ENCODE data around the gene ZNF599.
"Not testable (repeated sequence)": the region's sequence is repeated elsewhere in the genome, so short reads cannot be mapped to it uniquely, and the experiment has no call there.

Gene ZNF599

DNA sequence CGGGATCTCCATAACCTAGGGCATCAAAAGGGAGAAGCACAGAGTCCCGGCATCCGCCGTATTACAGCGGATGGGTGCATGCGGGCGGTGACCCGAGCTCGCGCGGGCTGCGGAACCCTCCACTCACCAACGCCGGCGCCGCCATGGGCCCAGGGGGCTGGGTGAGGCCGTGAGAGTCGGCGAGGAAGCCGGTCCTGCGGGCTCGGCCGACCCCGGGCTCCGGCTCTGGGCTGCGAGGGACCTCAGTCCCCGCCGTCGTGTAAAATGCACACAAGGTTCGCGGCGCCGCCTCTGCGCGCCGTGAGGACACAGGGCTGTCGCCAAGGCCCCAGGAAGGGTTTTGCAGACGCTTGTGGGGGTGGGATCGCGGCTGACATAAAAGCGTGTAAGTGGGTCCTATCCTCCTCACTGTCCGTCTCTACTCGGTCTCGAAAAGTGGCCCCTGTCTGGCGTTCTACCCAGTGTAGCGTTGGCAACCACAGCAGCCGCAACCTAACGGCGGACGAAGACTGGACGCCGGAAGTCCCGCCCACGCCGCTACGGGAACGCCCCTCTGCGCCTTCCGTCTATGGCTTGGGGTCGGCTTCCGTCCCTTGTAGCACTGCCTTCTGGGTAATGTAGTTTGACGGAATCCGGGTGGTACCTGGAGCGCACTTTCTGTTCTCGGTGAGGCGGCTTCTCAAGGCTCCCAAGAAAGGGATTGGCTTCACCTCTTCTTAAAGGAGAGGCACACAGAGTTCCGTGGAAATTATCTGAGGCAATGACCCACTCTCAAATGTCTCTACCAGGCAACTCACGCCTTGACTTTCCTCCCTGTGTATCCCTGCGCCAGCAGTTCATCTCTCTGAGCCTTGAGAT, at the start of gene ZNF599:
TSS of gene ZNF599 (minus strand) at position 519 of the 858 bp plus-strand sequence. CDS start at position 145, 374 bp downstream.
- Mint-ChIP-seq H3K4me1 (peaks cover 15% of the 10 kb centered on the region), H3K36me3 (peaks cover 20% of the 10 kb centered on the region), H3K4me3 (peak within 1 kb of the TSS; percentile 85), H3K27ac (peak within 1 kb of the TSS; percentile 61), H3K27me3 (no peaks in the 10 kb centered on the region), H3K9me3 (peaks cover 5% of the 10 kb centered on the region)
- peak; percentile 99 for ATAC-seq

- Mint-ChIP-seq H3K27me3 (no peaks in the 10 kb centered on the region), H3K4me3 (no peak overlapping the region), H3K36me3 (peaks cover 37% of the 10 kb centered on the region), H3K4me1 (peaks cover 4% of the 10 kb centered on the region), H3K9me3 (peaks cover 12% of the 10 kb centered on the region), H3K27ac (no peak overlapping the region)
- no peak for ATAC-seq
Observed at GRCh38 chr19:34818270-34818669, 45.3 kb upstream of the ZNF599 start.

DNA sequence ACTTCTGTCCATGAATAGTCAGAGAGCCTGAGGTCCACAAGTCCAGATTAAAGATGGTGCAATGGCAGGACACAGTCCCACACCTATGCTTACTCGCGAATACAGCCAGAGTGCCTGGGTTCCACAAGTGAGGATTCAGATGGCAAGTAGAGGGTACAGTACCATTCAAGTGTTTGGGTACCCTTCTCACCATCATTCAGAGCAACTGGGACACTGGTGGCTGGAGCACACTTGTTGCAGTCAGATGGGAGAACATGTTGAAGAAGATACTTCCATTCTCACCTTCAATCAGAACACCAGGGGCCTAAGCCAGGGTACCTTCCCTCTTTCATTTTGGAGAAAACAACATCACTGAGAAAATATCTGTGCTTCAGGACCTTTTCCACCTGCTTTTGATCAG, 43.7 kb upstream of the ZNF599 start:
- ATAC-seq: no peak
- Mint-ChIP-seq H3K27me3 (no peaks in the 10 kb centered on the region), H3K4me3 (no peak overlapping the region), H3K27ac (no peak overlapping the region), H3K36me3 (peaks cover 37% of the 10 kb centered on the region), H3K4me1 (peaks cover 9% of the 10 kb centered on the region), H3K9me3 (peaks cover 11% of the 10 kb centered on the region)

DNA sequence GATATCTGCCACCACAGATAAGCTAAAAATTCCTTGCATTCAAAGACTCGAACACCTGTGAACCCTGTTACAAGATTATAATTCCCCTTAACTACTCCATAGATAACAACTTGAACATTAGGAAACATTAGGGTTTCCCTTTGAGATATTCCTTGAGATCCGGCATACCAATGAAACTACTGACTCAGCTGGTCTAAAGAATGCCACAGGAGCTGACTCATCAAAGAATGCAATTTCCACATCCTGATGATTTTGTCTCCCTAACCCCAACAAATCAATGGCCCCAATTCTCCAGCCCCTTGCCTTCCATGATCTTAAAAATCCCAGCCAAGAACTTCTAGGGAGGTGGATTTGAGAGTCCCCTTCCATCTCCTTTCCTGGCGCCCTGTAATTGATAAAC, 35.6 kb upstream of the ZNF599 start:
- Mint-ChIP-seq H3K27ac (no peak overlapping the region), H3K36me3 (peaks cover 8% of the 10 kb centered on the region)
- ATAC-seq: no peak

DNA sequence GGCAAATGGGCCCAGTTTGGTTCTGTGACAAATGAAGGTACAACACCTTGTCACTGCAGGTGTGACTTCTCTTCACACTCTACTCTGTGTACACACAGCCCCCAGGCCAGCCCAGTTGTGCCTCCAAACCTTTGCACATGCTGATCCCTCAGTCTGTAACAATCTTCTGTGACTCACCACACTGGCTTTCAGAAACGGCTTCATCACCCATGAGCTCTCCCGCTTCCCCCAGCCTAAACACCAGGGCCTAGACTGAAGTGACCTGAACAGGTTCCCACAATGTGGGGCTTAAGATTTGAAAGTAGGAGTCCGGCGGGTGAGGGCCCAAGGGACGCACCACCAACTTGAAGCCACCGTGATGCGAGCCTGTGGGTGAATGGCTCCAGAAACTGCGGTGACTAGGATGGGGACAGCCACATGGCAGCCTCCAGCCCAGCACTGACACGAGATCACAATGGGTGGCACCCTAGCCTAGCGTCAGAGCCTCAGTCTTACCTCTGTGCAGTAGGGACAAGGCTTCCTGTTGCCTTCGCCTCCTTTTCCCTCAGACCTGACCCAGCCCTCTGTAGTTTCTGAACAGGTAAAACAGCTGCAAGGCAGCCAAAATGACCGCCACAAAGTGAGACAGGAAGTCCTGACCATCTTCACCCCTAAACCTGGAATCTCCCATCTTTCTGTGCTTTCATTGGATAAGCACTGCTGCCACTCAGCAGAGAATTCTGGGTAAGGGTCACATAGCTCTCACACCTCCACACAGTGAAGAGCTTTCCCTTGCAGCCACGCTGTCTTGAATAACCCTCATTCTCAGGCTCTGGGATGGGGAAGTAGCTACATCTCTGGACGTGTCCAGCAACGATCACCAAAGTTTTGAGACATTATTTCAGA, 34.2 kb upstream of the ZNF599 start:
- Mint-ChIP-seq H3K27me3 (no peaks in the 10 kb centered on the region), H3K4me3 (no peak overlapping the region), H3K9me3 (peaks cover 19% of the 10 kb centered on the region), H3K4me1 (peaks cover 7% of the 10 kb centered on the region), H3K27ac (no peak overlapping the region), H3K36me3 (peaks cover 10% of the 10 kb centered on the region)
- ATAC-seq: no peak

More for the DNA sequence above, 35.6 kb upstream of the ZNF599 start:
- Mint-ChIP-seq H3K27me3 (no peaks in the 10 kb centered on the region), H3K4me3 (no peak overlapping the region), H3K4me1 (peaks cover 14% of the 10 kb centered on the region), H3K9me3 (peaks cover 17% of the 10 kb centered on the region)

DNA sequence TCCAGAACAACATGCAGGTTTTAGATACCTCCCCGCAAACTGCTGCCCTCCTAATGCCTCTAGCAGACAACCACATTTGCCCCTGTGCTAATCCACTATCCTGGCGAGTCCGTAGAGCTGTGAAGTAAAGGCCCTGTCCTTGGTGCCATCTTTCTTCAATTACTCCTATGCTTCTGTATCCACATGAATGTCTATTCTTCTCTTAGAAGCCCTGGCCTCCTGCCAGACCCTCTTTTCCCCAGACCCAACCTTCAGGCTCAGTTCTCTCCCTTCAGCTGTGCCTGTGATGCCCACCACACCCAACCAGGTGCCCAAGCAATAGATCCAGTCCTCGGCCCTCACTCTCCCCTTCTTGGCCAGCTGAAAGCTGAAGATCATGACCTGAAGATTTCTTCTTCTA, 31.1 kb upstream of the ZNF599 start:
- no peaks in the 10 kb centered on the region for H3K27me3 Mint-ChIP-seq
- no peaks in the 10 kb centered on the region for H3K4me1 Mint-ChIP-seq
- H3K9me3 Mint-ChIP-seq: peaks cover 20% of the 10 kb centered on the region
- H3K36me3 Mint-ChIP-seq: peaks cover 11% of the 10 kb centered on the region
- no peak for ATAC-seq
- no peak overlapping the region for H3K27ac Mint-ChIP-seq
- no peak overlapping the region for H3K4me3 Mint-ChIP-seq

- Mint-ChIP-seq H3K4me1 (peaks cover 12% of the 10 kb centered on the region), H3K9me3 (peaks cover 10% of the 10 kb centered on the region)
- not testable (repeated sequence) for ATAC-seq, H3K4me3 Mint-ChIP-seq, H3K36me3 Mint-ChIP-seq, H3K27ac Mint-ChIP-seq, H3K27me3 Mint-ChIP-seq
Observed at GRCh38 chr19:34796953-34797352, 23.9 kb upstream of the ZNF599 start.

DNA sequence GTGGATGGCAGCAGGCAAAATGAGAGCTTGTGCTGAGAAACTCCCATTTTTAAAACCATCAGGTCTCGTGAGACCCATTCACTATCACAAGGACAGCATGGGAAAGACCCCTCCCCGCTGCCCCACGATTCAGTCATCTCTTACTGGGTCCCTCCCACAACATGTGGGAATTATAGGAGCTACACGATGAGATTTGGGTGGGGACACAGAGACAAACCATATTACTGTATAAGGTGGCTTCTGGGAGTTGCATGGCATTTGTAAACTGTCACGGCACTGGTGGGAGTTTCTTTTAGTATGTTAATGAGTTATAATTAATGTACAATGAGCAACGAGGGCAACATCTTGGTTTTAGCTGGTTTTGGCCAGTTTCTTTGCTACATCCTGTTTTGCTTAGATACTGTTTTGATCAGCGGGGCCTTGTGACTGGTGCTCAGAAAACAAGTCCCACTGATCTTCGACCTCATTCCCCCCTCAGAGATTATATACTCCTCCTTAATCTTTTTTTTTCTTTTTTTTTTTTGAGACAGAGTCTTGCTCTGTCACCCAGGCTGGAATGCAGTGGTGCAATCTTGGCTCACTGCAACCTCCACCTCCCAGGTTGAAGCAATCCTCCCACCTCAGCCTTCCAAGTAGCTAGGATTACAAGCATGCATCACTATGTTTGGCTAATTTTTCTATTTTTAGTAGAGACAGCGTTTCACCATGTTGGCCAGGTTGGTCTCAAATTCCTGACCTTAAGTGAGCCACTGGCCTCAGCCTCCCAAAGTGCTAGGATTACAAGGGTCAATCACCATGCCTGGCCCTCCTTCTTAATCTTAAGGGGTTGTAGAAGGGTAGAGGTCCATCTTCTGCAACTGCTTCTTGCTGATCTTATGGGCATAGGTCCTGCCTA, 21.3 kb upstream of the ZNF599 start:
- H3K36me3 Mint-ChIP-seq: no peaks in the 10 kb centered on the region
- H3K4me3 Mint-ChIP-seq: no peak overlapping the region
- ATAC-seq: no peak
- H3K27me3 Mint-ChIP-seq: peaks cover 8% of the 10 kb centered on the region
- H3K4me1 Mint-ChIP-seq: peaks cover 12% of the 10 kb centered on the region
- peaks cover 7% of the 10 kb centered on the region for H3K9me3 Mint-ChIP-seq
- H3K27ac Mint-ChIP-seq: peak overlapping the region; percentile 20

GRCh38 chr19:34793565-34793964, 20.6 kb upstream of the ZNF599 start:
- ATAC-seq: no peak
- no peak overlapping the region for H3K4me3 Mint-ChIP-seq

GRCh38 chr19:34788074-34788473, 15.1 kb upstream of the ZNF599 start:
- Mint-ChIP-seq H3K36me3 (no peaks in the 10 kb centered on the region), H3K9me3 (peaks cover 8% of the 10 kb centered on the region), H3K27ac (no peak overlapping the region), H3K4me1 (peaks cover 3% of the 10 kb centered on the region), H3K27me3 (peaks cover 8% of the 10 kb centered on the region), H3K4me3 (no peak overlapping the region)
- ATAC-seq: no peak

More at GRCh38 chr19:34793565-34793964, 20.6 kb upstream of the ZNF599 start:
- Mint-ChIP-seq H3K36me3 (no peaks in the 10 kb centered on the region), H3K4me1 (peaks cover 12% of the 10 kb centered on the region), H3K9me3 (peaks cover 7% of the 10 kb centered on the region), H3K27ac (peak overlapping the region; percentile 20), H3K27me3 (peaks cover 8% of the 10 kb centered on the region)

DNA sequence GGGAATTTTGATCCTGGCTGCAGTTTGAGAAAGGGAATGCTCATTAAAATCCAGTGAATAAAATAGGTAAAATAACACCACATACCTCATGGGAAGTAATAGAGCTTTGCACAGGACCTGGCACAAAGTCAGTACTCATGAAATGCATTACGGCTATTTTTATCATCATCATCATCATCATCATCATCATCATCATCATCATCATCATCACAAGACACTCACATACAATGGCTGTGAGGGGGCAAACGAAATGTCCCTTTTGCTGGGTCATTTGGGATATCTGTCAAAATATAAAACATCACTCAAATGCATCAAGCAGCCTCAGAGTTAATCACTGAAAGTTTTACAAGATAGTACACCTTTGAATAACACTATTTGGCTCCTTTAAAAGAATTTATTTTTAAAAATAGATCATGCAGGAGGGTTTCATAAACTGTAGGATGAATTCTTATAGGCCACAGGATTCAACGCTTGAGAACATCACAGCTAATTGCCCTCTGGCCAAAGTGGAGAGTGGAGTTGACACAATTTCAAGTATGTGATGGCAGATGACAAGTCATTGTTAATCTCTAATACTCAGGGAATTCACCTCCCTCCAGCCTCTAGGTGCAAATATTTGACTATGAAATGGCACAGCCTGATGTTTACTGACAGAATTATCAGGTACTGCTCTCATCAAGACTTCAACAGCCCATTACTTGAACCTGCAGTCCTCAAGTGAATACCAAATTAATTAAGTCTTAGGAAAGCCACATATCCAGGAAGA, 14.2 kb upstream of the ZNF599 start:
- H3K4me1 Mint-ChIP-seq: no peaks in the 10 kb centered on the region
- peaks cover 8% of the 10 kb centered on the region for H3K9me3 Mint-ChIP-seq
- no peak overlapping the region for H3K4me3 Mint-ChIP-seq
- ATAC-seq: no peak
- no peak overlapping the region for H3K27ac Mint-ChIP-seq
- H3K27me3 Mint-ChIP-seq: peaks cover 8% of the 10 kb centered on the region
- no peaks in the 10 kb centered on the region for H3K36me3 Mint-ChIP-seq

GRCh38 chr19:34786236-34786635, 13.2 kb upstream of the ZNF599 start:
- ATAC-seq: no peak
- H3K4me1 Mint-ChIP-seq: no peaks in the 10 kb centered on the region
- H3K27me3 Mint-ChIP-seq: peaks cover 8% of the 10 kb centered on the region
- H3K27ac Mint-ChIP-seq: no peak overlapping the region
- H3K9me3 Mint-ChIP-seq: peaks cover 8% of the 10 kb centered on the region
- H3K4me3 Mint-ChIP-seq: no peak overlapping the region
- no peaks in the 10 kb centered on the region for H3K36me3 Mint-ChIP-seq

- Mint-ChIP-seq H3K27me3 (peaks cover 12% of the 10 kb centered on the region), H3K27ac (no peak overlapping the region), H3K36me3 (no peaks in the 10 kb centered on the region), H3K4me3 (no peak overlapping the region), H3K4me1 (no peaks in the 10 kb centered on the region), H3K9me3 (peaks cover 12% of the 10 kb centered on the region)
- no peak for ATAC-seq
Observed at GRCh38 chr19:34779652-34780051, 6.6 kb upstream of the ZNF599 start.

DNA sequence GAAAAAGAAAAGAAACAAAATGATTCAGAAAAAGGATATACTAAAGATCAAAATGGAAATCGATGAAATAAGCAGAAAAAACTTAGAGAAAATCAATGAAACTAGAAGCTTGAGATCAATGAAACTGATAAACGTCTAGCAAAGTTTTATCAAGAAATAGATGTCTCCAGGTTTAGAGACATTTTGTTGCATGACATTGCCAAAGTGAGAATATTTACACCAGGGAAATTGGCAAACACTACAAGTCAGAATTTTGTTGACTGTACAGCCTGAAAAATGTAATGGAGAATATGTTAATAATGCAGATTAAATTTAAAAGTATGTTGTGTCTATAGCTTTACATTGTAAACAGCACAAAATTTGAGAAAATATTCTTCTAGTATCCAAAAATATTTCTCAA, 5.3 kb upstream of the ZNF599 start:
- Mint-ChIP-seq H3K36me3 (no peaks in the 10 kb centered on the region), H3K4me1 (no peaks in the 10 kb centered on the region), H3K27me3 (peaks cover 12% of the 10 kb centered on the region), H3K9me3 (peaks cover 11% of the 10 kb centered on the region), H3K4me3 (no peak overlapping the region), H3K27ac (no peak overlapping the region)
- no peak for ATAC-seq

Measured in stimulated activated memory B cell treated with anti-CD40 and anti-IgM and Interleukin-4, amounts not matched to agents 10 μg/mL and 1 μg/mL and 100 μg/mL, for 72 hours (primary cell).